Testis (tissue), 2 donors: Measurements from ENCODE around the gene ENPP4.

ENCODE experiments used
- CTCF ChIP-seq, 3 experiments: fragments of 450-650 bp in 2 of 3; fragments of 200-600 bp in 1 of 3; sonication (generic) in 1 of 3; IDR thresholded peaks; one replicate each; pipeline ENCODE4 v1.5.1; 2016 to 2019; ENCODE audit warnings: antibody characterized with exemption in 3 of 3, mild to moderate bottlenecking in 2 of 3, moderate library complexity in 1 of 3
- POLR2A ChIP-seq: fragments of 450-650 bp; IDR thresholded peaks from one replicate; pipeline ENCODE4 v1.6.1; 2017; ENCODE audit warnings: antibody characterized with exemption, mild to moderate bottlenecking, moderate library complexity

GRCh38 chr6:46115634-46116033 is 14.2 kb upstream of the ENPP4 start:
- TF ChIP-seq POLR2A (no peak), CTCF (IDR thresholded peaks at IDR 0.05) (no peak)
